Measurements from ENCODE around the gene CAT. TPM values are rescaled to one million over a fixed set of nuclear protein-coding genes. Genes with fewer than 3 reads are reported as not detected.
A peak's percentile ranks its signal among the peaks of the same experiment; 100 is the strongest.

The CAT gene
- total RNA-seq, 4 donors from 2014 or later: 21.9 to 99.0 (median 39.9) TPM

DNA sequence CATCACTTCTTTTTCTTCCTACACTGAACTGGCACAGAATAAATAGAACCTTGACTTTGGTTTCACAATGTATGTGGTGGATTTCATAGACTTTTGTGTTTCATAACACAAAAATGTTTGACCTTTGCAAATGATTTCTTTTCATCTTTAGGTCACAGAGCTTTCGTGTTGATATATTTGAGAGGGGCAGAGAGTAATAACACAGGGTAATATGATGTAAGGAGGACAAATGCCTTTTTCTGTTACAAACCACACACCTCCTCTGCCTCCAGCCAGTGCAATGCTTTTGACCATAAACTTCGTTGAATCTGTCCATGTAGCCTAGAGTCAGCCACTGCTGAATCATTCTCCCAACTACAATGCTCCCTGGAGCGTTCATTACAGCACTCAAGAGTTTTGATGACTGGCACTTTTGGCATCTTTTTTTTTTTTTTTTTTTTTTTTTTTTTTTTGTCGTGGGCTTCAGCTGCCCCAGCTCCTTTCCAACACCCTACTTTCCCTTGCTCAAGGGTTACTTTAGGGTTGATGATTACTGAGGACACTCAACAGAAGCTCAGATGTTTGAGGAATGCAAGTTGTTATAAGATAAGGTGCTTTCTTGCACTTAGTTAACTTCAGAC is 11.4 kb upstream of the CAT start:
- Histone ChIP-seq H3K36me3 (no peaks in the 10 kb centered on the region), H3K27ac (peak overlapping the region in 1 of 4 donors; percentile 62), H3K9me3 (no peaks in the 10 kb centered on the region), H3K4me3 (no peak overlapping the region), H3K27me3 (peaks cover 0 to 17% (median 0%) of the 10 kb centered on the region in 4 donors), H3K4me1 (peaks cover 0 to 12% (median 5%) of the 10 kb centered on the region in 3 donors)
- TF ChIP-seq, protein P1, sequence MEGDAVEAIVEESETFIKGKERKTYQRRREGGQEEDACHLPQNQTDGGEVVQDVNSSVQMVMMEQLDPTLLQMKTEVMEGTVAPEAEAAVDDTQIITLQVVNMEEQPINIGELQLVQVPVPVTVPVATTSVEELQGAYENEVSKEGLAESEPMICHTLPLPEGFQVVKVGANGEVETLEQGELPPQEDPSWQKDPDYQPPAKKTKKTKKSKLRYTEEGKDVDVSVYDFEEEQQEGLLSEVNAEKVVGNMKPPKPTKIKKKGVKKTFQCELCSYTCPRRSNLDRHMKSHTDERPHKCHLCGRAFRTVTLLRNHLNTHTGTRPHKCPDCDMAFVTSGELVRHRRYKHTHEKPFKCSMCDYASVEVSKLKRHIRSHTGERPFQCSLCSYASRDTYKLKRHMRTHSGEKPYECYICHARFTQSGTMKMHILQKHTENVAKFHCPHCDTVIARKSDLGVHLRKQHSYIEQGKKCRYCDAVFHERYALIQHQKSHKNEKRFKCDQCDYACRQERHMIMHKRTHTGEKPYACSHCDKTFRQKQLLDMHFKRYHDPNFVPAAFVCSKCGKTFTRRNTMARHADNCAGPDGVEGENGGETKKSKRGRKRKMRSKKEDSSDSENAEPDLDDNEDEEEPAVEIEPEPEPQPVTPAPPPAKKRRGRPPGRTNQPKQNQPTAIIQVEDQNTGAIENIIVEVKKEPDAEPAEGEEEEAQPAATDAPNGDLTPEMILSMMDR (IDR thresholded peaks at IDR 0.05): no peak
- no peak for TF ChIP-seq POLR2A (IDR thresholded peaks at IDR 0.05)
- WGBS, 2 donors: 30 to 34% methylated on average over 4 of the region's 4 CpGs
- intact Hi-C loops (cut with DNase I): no loop called here
- no peak for DNase-seq

DNA sequence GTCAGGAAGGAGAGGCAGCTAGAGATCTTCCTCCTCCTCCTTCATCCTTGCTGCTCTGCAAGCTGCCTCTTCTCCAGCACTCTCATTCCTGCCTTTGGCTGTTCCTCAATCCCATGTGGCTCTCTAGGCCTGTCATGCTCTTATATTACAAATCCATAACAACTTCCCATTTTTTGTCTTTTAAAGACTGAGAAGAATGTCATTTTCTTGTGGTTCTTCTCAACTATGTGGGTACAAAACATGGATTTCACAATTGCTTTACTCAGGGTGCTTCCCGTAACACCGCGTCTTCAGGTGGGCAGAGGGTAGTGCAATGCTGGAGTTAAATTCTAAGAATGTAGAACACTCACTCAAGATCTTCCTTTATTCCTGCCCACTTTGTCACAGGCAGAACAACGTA is 6.8 kb upstream of the CAT start:
- H3K27ac ChIP-seq: no peak overlapping the region
- H3K36me3 ChIP-seq: no peaks in the 10 kb centered on the region
- H3K9me3 ChIP-seq: no peaks in the 10 kb centered on the region
- 70 to 86% methylated on average over 4 of the region's 4 CpGs for WGBS, 2 donors
- peaks cover 0 to 17% (median 5%) of the 10 kb centered on the region in 3 donors for H3K4me1 ChIP-seq
- no peak for DNase-seq
- intact Hi-C loops (cut with DNase I): no loop called here
- no peaks in the 10 kb centered on the region for H3K27me3 ChIP-seq
- H3K4me3 ChIP-seq: no peak overlapping the region
- TF ChIP-seq, protein P1 (IDR thresholded peaks at IDR 0.05): no peak
- TF ChIP-seq POLR2A (IDR thresholded peaks at IDR 0.05): no peak

DNA sequence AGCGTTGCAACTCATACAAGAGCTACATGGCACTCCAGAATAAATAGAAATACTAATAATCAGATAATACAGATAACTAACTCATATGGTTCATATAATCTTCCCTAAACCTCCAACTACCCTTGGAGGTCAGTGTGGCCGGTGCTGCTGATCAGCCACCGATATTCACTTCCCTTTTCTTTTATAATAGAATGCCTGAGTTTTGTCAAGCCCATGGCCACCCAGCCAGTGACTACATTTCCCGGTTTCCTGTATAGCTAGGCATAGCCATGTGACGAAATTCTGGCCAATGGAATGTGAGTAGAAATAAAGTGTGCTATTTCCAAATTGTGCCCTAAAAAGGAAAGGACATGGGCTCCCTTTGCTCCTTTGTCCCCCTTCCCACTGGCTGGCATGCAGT is 5.9 kb upstream of the CAT start:
- no peaks in the 10 kb centered on the region for H3K27me3 ChIP-seq
- H3K27ac ChIP-seq: no peak overlapping the region
- intact Hi-C loops (cut with DNase I): no loop called here
- no peaks in the 10 kb centered on the region for H3K9me3 ChIP-seq
- H3K36me3 ChIP-seq: no peaks in the 10 kb centered on the region
- peaks cover 0 to 20% (median 5%) of the 10 kb centered on the region in 3 donors for H3K4me1 ChIP-seq
- no peak overlapping the region for H3K4me3 ChIP-seq
- TF ChIP-seq, protein P1 (IDR thresholded peaks at IDR 0.05): no peak
- no peak for TF ChIP-seq POLR2A (IDR thresholded peaks at IDR 0.05)
- DNase-seq: no peak
- 61 to 73% methylated on average over 4 to 5 of the region's 5 CpGs for WGBS, 2 donors

DNA sequence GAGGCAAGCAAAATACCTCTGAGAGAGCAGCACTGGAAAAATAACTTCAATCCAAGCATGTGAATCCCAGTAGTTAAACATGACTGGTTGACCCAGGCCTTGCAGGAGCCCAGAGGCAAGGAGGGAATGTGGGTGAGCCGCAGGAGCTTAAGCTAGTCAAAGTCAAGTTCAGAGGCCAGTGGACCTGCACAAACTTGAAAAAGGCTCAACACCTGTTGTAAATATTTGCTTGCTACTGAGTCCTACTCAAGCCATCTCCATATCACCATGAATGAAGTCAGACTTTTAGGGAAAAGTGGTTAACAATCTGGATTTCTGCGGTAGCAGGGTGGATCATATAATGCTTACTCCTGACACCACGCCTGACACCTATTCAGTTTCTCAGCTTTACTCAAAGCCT is 4.8 kb upstream of the CAT start:
- intact Hi-C loops (cut with DNase I): no loop called here
- H3K4me1 ChIP-seq: peaks cover 3 to 27% (median 5%) of the 10 kb centered on the region in 3 donors
- 39 to 70% methylated on average over 3 of the region's 3 CpGs for WGBS, 2 donors
- no peaks in the 10 kb centered on the region for H3K36me3 ChIP-seq
- TF ChIP-seq, protein P1 (IDR thresholded peaks at IDR 0.05): no peak
- TF ChIP-seq POLR2A (IDR thresholded peaks at IDR 0.05): no peak
- no peaks in the 10 kb centered on the region for H3K27me3 ChIP-seq
- no peak overlapping the region for H3K4me3 ChIP-seq
- H3K9me3 ChIP-seq: no peaks in the 10 kb centered on the region
- no peak overlapping the region for H3K27ac ChIP-seq
- DNase-seq: no peak

DNA sequence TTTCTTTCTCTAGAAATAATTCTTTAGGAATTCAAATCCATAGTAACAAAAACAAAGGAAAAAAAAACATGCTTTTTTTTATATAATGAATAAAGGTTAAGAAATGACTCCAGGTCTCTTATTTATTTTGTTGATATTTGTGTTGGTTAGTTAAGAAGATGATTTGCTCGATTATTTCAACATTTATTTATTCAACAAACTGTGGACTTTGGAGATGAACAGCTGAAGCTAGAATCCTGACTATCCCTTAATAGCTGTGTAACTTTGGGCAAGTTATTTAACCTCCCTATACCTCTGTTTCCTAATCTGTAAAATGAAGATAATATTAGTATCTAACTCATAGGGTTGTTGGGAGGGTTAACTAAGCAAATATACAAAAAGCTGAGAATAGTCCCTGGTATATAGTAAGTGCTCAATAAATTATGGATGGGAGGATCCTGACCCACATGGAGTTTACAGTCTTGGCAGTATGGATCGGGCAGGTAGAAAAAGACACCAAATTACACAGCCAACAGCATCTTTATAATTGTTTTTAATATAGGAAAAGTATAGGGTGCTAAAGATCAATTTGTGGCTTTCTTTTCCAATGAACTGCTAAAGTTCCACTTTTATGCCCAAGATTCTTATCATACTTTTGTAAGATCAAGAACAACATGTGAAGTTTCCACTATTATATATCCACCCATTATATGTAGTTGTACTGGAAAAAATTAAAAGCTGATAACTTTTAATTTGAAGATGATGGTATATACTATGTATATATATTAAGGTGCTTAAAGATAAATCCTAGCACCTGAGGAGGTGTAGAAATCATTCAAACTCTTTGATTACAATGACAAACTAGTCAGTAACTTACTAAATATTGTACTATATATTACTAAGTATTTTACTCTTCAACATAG is 1.3 kb upstream of the CAT start:
- Histone ChIP-seq H3K4me3 (peak overlapping the region in 2 of 4 donors; percentile 87 to 94), H3K27me3 (no peaks in the 10 kb centered on the region), H3K27ac (no peak overlapping the region), H3K36me3 (peaks cover 0 to 12% (median 0%) of the 10 kb centered on the region in 3 donors), H3K4me1 (peaks cover 9 to 51% (median 23%) of the 10 kb centered on the region in 3 donors), H3K9me3 (no peaks in the 10 kb centered on the region)
- WGBS, 2 donors: 81 to 83% methylated on average over 2 of the region's 2 CpGs
- TF ChIP-seq, protein P1 (IDR thresholded peaks at IDR 0.05): no peak
- TF ChIP-seq POLR2A (IDR thresholded peaks at IDR 0.05): no peak
- no peak for DNase-seq
- intact Hi-C loops (cut with DNase I): no loop called here
